OCI-LY7 (cell line): ENCODE data around the gene EFCAB13. TPM values are rescaled to one million over a fixed set of nuclear protein-coding genes. Genes with fewer than 3 reads are reported as not detected.

Source experiments
- BruUV-seq: library from RNA; stranded (reverse); fragments of 400-500 nt; replicated peaks from 2 replicates; lab custom pipeline; 2021; lab: Mats Ljungman, UMichigan
- CTCF ChIA-PET: fragments of 300-600 bp; sonication (Branson Sonifier 250); formaldehyde crosslinking; loops from one replicate; lab custom pipeline; 2022; ENCODE audit warnings: antibody characterized with exemption; ENCODE audit not compliant: unreplicated experiment; lab: Charles Lee
- POLR2A ChIA-PET: fragments of 300-600 bp; sonication (Branson Sonifier 250); formaldehyde crosslinking; loops from one replicate; lab custom pipeline; 2022; ENCODE audit warnings: antibody characterized with exemption; lab: Charles Lee
- DNase-seq: peaks from one replicate; pipeline ENCODE4 v3.0.0-alpha.2; 2015; ENCODE audit warnings: low spot score
- H2AFZ ChIP-seq: fragments of 200-600 bp; sonication (generic), shearing (Covaris generic); 2 replicates; pipeline ENCODE4 v1.6.1; 2014; ENCODE audit warnings: mild to moderate bottlenecking, antibody characterized with exemption, low read length, moderate library complexity
- H3K27ac ChIP-seq: fragments of 200-600 bp; sonication (generic); 2 replicates; pipeline ENCODE4 v1.5.1; 2014; ENCODE audit warnings: mixed run types, low read depth, mild to moderate bottlenecking, moderate library complexity, low read length, inconsistent platforms; ENCODE audit not compliant: poor library complexity, severe bottlenecking
- H3K36me3 ChIP-seq: fragments of 200-600 bp; sonication (generic); 2 replicates; pipeline ENCODE4 v1.6.1; 2014; ENCODE audit warnings: mild to moderate bottlenecking, antibody characterized with exemption, low read length, moderate library complexity, mixed read lengths; ENCODE audit not compliant: insufficient read depth
- H3K4me1 ChIP-seq: fragments of 200-600 bp; sonication (generic); 2 replicates; pipeline ENCODE4 v1.5.1; 2014; ENCODE audit warnings: mild to moderate bottlenecking, low read length; ENCODE audit not compliant: insufficient read depth, poor library complexity, severe bottlenecking
- H3K4me2 ChIP-seq: fragments of 200-600 bp; sonication (generic); 2 replicates; pipeline ENCODE4 v1.6.1; 2014; ENCODE audit warnings: mild to moderate bottlenecking, low read length
- H3K4me3 ChIP-seq: fragments of 200-600 bp; sonication (generic); 2 replicates; pipeline ENCODE4 v1.5.1; 2014; ENCODE audit warnings: mild to moderate bottlenecking, low read depth, low read length; ENCODE audit not compliant: poor library complexity, severe bottlenecking
- H3K79me2 ChIP-seq: fragments of 200-600 bp; sonication (generic); 2 replicates; pipeline ENCODE4 v1.6.1; 2016; ENCODE audit warnings: low read depth, mild to moderate bottlenecking, low read length, moderate library complexity, mixed read lengths; ENCODE audit not compliant: insufficient read depth
- H3K9me2 ChIP-seq: fragments of 200-600 bp; sonication (generic); 2 replicates; pipeline ENCODE4 v1.6.1; 2016; ENCODE audit warnings: mild to moderate bottlenecking, low read length, mixed read lengths; ENCODE audit not compliant: insufficient read depth
- H3K9me3 ChIP-seq: fragments of 200-600 bp; sonication (generic); 2 replicates; pipeline ENCODE4 v1.6.1; 2014; ENCODE audit warnings: mild to moderate bottlenecking, mixed run types, low read length, mixed read lengths
- H4K20me1 ChIP-seq: fragments of 200-600 bp; sonication (generic); 2 replicates; pipeline ENCODE4 v1.6.1; 2014; ENCODE audit warnings: mild to moderate bottlenecking, antibody characterized with exemption, low read length, moderate library complexity, mixed read lengths; ENCODE audit not compliant: insufficient read depth
- EZH2phosphoT487 ChIP-seq: fragments of 200-600 bp; sonication (generic); IDR thresholded peaks from 2 replicates; pipeline ENCODE4 v1.6.1; 2018; ENCODE audit warnings: low read depth, borderline replicate concordance, mild to moderate bottlenecking, mixed run types, antibody characterized with exemption, low read length, moderate library complexity, mixed read lengths
- intact Hi-C: fragments of 100-400 bp; cut with micrococcal nuclease; formaldehyde crosslinking; loops from one replicate; pipeline ENCODE4 v1.10.0; 2022; ENCODE audit not compliant: unreplicated experiment
- total RNA-seq, 2 experiments: library from RNA; depleted of rRNA in 1 of 2; stranded (reverse); fragments of >200 nt in 1 of 2; shearing (Covaris generic) in 1 of 2; gene quantifications; 2 replicates each; pipeline ENCODE4 v1.2.3, GENCODE V29; 2014 to 2022
- TF ChIP-seq, protein P1 (sequence below): fragments of 200-600 bp; sonication (generic); conservative IDR thresholded peaks from 2 replicates; pipeline ENCODE4 v1.5.1; 2014; ENCODE audit warnings: mild to moderate bottlenecking, antibody characterized with exemption, low read length, moderate library complexity, mixed read lengths

Gene EFCAB13
- total RNA-seq, 2 experiments from 2014 or later = 4.5 to 5.3 TPM

DNA sequence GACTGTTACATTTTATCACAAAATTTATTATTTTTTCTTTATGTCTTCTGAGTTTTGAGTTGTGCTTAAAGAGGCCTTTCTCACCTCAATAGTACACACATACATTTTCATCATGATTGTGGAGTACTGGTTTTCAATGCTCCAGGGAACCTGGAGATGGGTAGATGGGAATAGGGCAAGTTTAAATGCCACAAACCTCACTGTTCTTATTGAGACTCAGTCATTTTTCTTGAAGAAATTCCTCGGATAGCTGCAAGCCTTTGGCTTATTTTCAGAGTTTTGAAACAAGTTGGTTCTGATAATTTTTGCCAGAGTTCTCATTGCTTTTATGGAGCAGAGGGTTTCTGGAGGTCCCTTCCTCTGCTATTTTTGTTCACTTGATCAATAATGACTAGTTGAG lies 34.9 kb downstream of the EFCAB13 start:
- H3K9me2 ChIP-seq = no peaks in the 10 kb centered on the region
- intact Hi-C loops = no loop called here
- ChIA-PET POLR2A (interaction anchor here (0.6 kb wide), 1 partner anchor 288 kb away, joined by 3 read pairs; no protein-coding TSS in a partner anchor), CTCF (no interaction called here)
- no peaks in the 10 kb centered on the region for H3K36me3 ChIP-seq
- no peaks in the 10 kb centered on the region for H3K9me3 ChIP-seq
- no peak overlapping the region for H2AFZ ChIP-seq
- H3K27ac ChIP-seq = no peak overlapping the region
- no peak overlapping the region for H3K4me3 ChIP-seq
- TF ChIP-seq EZH2phosphoT487 = no peak
- TF ChIP-seq, protein P1, sequence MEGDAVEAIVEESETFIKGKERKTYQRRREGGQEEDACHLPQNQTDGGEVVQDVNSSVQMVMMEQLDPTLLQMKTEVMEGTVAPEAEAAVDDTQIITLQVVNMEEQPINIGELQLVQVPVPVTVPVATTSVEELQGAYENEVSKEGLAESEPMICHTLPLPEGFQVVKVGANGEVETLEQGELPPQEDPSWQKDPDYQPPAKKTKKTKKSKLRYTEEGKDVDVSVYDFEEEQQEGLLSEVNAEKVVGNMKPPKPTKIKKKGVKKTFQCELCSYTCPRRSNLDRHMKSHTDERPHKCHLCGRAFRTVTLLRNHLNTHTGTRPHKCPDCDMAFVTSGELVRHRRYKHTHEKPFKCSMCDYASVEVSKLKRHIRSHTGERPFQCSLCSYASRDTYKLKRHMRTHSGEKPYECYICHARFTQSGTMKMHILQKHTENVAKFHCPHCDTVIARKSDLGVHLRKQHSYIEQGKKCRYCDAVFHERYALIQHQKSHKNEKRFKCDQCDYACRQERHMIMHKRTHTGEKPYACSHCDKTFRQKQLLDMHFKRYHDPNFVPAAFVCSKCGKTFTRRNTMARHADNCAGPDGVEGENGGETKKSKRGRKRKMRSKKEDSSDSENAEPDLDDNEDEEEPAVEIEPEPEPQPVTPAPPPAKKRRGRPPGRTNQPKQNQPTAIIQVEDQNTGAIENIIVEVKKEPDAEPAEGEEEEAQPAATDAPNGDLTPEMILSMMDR = no peak
- no peaks in the 10 kb centered on the region for H4K20me1 ChIP-seq
- no peak overlapping the region for H3K4me2 ChIP-seq
- DNase-seq = no peak
- no peaks in the 10 kb centered on the region for H3K4me1 ChIP-seq
- BruUV-seq = no TSS peak
- H3K79me2 ChIP-seq = no peaks in the 10 kb centered on the region

DNA sequence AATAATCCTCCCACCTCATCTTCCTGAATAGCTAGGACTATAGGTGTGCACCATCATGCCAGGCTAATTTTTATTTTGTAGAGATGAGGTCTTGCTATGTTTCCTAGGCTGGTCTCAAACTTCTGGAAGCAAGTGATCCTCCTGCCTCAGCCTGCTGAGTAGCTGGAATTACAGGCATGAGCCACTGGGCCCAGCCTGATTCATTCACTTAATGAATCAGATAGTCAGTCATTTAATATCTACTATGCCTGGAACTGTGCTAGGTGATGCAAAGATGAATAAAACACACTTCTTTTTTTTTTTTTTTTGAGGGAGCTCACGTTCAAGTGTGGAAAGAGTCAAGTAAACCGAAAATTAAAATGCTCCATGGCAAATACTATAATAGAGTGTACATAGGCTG lies 39.4 kb downstream of the EFCAB13 start:
- no peak for DNase-seq
- intact Hi-C loops = no loop called here
- Histone ChIP-seq H3K4me3 (no peak overlapping the region), H3K36me3 (no peaks in the 10 kb centered on the region), H3K9me2 (no peaks in the 10 kb centered on the region), H3K4me1 (no peaks in the 10 kb centered on the region), H4K20me1 (no peaks in the 10 kb centered on the region), H3K9me3 (no peaks in the 10 kb centered on the region), H2AFZ (no peak overlapping the region), H3K4me2 (no peak overlapping the region), H3K27ac (no peak overlapping the region), H3K79me2 (no peaks in the 10 kb centered on the region)
- POLR2A ChIA-PET = interaction anchor here (0.6 kb wide), 1 partner anchor 291 kb away, joined by 5 read pairs; no protein-coding TSS in a partner anchor
- BruUV-seq = no TSS peak
- CTCF ChIA-PET = interaction anchor here (0.6 kb wide), 1 partner anchor 379 kb away, joined by 3 read pairs; no protein-coding TSS in a partner anchor
- no peak for TF ChIP-seq EZH2phosphoT487
- TF ChIP-seq, protein P1 = no peak

DNA sequence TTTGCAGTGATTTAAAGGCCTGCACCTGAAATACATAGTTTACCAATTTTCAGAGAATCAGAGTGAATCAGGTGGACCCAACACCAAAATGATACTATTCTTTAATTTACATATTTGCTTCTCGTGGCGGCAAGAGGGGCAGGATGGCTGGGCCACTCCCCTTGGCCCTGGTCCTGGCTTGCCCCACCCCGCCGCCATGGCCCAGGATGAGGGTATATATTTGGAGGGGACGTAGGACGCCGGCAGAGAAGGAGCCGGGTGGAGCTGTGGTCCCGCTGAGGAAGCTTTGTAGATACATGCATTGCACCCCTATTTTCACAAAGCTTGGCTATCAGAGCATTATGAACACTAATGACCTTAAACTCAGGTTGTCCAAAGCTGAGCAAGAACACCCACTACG lies 43.5 kb downstream of the EFCAB13 start:
- CTCF ChIA-PET = no interaction called here

More for the DNA sequence above, 43.5 kb downstream of the EFCAB13 start:
- BruUV-seq = no TSS peak
- POLR2A ChIA-PET = no interaction called here
- H3K36me3 ChIP-seq = no peaks in the 10 kb centered on the region
- no peaks in the 10 kb centered on the region for H3K9me2 ChIP-seq
- H3K4me2 ChIP-seq = no peak overlapping the region
- H3K4me3 ChIP-seq = no peak overlapping the region
- H3K27ac ChIP-seq = no peak overlapping the region
- H4K20me1 ChIP-seq = no peaks in the 10 kb centered on the region
- no peak for TF ChIP-seq EZH2phosphoT487
- TF ChIP-seq, protein P1 = no peak
- H3K79me2 ChIP-seq = no peaks in the 10 kb centered on the region
- no peaks in the 10 kb centered on the region for H3K9me3 ChIP-seq
- no peaks in the 10 kb centered on the region for H3K4me1 ChIP-seq
- H2AFZ ChIP-seq = no peak overlapping the region
- intact Hi-C loops = no loop called here
- no peak for DNase-seq
